G401.6 (cell line): Measurements from ENCODE around the gene IQCE.
"Not testable (repeated sequence)": the region's sequence is repeated elsewhere in the genome, so short reads cannot be mapped to it uniquely, and the experiment has no call there.

Source experiments
- FAIRE-seq: peaks from 2 replicates; lab custom pipeline; 2012; peaks lifted over from hg19 to GRCh38; lab: Jason Lieb, UNC

Gene IQCE

DNA sequence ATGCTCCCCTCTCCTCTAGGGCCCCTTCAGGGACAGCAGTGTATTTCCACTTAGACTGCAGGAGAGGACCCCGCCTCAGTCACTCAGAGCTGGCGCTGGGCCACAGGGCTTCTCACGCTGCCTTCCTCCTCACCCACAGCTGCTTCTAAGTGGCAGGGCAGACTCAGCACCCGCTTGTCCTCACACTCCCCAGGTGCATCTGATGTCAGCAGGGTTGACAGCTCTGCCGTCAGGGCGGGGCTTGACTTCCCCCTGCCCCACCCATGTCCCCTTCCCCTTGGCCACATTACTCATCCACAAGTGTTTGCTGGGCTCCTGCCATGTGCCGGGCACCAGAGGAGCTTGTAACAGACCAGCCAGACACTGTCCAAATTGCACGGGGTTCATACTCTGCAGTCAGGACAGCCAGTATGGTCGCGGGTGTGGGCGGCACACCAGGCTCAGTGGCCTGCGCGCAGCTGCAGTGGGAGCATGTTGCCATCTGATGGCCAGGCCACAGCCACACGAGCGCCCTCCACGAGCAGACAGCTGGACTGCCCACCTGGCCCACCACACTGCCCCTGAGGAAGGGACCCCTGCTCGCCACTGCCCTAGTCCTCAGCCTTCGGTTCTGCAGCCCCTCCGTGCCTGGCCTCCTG lies 43.7 kb downstream of the IQCE start:
- no peak for FAIRE-seq

DNA sequence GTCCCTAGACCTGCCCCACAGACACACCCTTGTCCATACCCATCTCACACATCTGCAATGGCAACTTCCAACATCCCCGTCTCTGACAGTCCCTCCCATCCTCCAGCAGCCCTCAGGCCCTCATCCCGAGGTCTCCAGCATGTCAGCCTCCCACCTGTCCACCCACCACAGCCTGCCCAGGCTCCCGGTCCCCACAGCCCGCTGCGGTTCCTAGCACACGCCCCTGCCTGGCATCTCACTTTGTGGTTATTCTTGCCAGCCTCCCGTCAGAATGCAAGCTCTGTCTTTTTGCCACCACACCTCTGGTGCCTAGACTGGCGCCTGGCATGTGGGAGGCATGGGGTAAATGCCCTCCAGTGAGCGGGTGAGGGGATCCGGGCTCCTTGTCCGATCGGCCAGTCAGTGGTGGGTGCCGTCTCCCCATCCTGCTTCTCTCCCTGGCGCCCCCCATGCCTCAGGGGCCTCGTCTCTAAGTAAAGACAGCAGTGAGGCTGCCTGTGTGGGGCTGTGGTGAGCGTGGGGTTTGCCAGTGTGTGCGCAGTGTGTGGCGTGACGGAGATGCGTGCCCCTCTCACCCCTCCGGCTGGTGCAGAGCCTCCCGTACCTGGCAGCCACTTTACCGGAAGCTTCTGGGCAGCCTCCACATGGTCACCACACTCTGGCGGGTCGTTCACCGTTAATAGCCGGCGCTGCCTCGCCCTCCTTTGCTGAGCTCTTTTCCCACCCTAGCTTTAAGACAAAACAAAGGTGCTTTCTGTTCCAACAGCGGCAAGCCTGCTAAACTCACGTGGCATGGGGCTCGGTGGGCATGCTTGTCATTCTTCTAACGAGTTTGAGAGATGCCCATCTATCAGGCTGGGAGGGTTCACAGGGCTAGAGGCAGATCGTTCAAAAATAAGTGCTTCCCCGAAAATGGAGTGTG lies 44.5 kb downstream of the IQCE start:
- no peak for FAIRE-seq

DNA sequence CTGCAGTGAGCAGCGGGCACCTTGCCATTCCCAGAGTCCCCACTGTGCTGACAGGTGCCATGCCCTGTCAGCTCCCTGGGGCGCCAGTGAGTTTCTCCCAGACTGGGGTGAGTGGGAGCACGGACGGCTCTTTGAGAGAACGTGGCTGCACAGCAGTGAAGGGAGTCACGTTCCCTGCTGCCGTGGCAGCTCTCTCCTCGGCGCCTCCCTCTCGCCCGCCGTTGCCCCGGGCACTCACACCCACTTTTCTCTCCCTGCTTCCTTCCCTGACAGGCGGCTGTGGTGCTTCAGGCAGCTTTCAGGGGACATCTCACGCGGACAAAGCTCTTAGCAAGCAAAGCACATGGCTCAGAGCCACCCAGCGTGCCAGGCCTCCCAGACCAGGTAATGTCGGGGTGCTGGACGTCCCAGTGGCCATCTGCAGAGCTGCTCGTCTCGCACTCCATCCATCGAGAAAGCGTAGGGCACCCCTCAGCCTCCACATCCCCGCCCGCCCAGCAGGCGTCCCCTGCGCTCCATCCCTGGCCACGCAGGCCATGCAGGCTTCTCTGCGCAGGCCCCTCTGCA lies 45.9 kb downstream of the IQCE start:
- FAIRE-seq, result no peak

DNA sequence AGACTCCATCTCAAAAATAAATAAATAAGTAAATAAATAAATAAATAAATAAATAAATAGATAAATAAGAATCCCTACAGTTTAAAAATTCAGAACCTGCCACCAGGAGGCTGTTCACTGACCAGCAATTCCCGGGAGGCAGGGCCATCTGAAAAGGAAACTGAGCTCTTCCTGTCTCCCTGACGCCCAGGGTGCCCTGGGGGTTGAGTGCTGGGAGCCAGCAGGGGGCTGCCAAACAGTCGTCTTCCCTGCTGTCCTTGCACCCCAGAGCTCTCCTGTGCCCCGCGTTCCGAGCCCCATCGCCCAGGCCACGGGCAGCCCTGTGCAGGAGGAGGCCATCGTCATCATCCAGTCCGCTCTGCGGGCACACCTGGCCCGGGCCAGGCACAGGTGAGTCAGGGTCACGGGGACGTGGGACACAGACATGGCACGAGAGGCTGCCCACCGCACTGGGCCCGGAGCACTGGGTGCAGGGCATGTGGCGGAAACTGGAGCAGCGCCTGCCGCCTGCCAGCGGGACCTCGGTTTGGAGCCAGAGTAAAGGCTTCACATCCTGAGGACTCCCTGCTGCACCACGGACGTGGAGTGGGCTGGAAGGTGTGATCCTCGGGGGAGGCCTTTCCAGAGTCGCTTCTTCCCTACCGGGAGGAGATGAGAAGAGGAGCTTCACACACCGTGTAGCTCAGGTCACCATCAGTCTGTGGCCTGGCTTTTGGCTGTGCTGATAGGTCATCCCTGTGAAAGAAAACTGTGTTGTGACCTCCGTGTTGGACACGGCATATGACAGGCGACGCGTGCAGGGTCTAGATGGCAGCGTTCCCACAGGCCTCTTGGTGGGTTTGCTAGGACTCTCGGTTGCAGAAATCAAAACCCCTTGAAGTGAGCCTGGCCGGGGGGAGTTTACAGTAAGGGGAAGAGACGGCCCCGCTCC lies 47.1 kb downstream of the IQCE start:
- no peak for FAIRE-seq

DNA sequence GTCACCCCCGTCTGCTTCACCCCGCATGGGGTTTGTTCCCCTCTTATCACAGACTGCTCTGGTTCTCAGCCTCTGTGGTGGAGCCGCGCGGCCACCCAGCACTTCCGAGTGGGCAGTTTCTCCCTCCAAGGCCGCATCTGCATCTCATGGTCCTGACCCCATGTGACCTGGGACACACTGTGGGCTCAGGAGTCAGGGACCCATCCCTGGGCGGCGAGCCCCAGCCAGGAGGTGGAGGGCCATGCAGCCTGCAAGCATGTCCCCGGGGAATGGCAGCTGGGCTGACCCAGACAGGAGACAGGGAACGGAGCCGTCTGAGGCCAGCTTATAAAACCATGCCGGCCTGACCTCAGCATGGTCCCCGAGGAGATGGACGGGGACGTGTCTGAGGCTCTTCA lies 47.8 kb downstream of the IQCE start:
- FAIRE-seq, result no peak

DNA sequence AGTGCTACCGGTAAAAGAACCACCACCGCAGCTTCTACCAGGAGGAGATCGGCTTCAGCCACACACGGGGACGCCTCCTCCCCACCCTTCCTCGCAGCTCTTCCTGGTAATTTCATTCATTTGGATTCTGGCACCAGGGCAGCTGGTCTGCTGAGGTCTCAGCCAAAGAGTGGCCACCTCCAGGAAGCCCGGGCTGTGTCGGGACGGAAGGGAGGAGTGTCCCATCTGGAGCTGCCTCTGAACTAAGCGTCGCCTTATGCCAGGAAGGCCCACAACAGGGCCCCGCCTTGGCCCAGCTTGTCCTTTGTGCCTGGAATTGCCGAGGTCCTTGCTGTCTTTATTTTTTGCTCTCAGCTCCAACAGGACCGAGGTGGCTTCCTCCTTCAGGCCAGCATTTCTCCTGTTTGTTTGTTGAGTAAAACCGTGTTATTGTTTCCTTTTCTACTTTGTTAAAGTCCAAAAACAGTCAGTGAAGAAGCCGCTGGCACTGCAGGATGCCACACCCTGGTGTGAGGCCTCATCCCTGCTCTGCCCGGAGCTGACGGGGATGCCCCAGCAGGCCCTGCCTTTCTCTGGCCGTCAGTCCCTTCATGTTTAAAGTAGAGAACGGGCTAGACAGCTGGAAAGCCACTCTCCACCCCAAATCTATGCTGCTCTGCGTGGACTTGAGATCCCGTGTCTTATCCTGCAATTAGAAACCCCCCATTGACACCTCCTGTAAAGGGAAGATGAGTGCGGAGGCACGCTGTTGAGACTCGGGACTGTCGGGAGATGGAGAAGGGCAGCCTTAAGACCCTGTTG lies 48.5 kb downstream of the IQCE start:
- FAIRE-seq, result no peak

DNA sequence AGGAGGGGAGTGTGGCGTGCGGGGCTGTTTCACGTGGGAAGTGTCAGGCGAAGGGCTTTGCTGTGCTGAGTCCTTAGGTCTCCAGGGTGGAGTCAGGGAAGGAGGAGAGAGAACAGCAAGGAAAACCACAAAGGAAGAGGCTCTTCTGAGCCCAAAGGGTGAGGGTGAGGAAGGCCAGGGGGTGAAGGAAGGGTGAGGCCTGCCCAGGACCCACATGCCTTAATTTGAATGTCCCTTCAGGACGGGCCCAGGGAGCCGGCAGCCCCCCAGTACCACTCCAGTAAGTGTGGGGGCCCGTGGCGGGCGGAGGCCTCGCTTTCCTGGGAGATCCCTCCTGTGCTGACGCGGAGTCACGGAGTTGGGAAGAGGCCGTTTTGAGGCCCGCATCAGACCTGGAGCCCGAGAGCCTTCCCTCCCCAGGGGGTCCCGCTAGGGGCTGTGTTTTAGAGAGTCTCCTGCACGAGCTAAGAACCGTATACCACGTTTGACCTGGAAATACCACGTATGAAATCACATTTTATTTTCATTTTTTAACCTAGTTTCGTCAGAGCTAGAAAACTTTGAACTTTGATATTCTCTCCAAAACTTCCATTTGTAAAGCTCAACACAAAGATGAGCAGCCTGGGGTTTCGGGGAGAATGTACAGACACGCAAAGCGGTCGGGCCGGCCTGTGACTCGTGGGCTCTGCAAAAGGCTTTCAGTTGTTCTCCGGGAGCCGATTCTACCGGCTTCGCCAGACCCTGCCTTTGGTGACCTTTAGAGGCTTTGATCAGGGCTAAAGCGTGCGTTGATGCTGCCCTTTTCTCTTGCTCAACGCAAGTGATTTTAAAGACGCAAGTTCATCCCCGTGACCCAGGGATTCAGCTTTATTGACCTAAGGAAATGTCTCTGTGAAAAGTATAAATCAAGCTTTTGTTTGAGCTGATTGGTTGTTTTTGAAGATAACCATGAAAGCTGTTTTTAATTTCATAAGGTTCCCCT lies 49.4 kb downstream of the IQCE start:
- no peak for FAIRE-seq

DNA sequence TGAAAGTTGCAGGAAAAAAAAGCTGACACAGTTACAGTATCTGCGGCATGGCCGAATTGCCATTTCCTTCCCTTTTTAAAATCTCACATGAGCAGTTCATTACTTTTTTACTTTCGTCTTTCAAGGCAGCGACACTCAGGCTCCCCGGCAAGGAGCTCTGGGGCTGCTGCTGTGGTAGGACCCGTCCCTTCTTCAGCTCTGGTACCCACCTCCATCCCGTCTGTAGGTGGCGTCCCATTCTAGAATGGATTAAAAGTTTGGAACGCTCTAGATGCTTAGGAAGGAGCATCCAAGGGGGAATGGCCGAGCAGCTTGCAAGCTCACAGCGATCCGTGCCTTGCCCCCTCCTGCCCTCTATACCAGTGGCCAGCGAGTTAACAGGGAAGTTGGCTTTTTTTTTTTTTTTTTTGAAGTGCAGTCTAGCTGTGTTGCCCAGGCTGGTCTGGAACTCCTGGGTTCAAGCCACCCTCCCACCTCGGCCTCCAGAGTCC lies 50.2 kb downstream of the IQCE start:
- peak; percentile 95 for FAIRE-seq

DNA sequence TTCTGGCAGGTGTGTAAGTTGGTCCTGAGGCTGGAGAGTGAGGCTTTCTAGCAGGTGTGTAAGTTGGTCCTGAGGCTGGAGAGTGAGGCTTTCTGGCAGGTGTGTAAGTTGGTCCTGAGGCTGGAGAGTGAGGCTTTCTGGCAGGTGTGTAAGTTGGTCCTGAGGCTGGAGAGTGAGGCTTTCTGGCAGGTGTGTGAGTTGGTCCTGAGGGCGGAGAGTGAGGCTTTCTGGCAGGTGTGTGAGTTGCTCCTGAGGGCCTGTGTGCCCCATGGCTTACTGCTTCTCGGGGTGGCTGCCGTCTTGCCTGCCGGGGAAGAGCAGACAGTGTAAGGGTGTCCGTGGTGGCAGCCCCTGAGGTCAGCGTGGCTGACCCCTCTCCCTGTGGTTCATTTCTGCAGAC lies 50.9 kb downstream of the IQCE start:
- FAIRE-seq, result not testable (repeated sequence)

DNA sequence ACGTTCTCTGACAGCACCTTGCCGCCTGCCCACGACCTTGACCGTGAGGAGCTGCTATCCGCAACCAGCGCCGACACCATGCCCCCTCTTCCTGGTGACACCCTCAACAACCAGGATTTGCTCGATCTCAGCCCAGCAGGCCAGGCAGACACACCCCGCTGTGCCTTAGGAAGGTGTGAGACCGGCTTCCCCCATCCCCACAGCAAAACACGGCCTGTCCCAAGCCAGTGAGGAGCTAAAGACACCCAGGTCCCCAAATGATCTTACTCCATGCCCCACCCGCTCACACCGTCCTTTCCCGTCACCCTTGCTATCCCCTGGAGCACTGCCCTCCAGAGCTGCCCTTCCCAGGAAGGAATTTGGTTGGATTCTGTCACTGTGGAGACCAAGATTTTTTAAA lies 51.7 kb downstream of the IQCE start:
- no peak for FAIRE-seq

DNA sequence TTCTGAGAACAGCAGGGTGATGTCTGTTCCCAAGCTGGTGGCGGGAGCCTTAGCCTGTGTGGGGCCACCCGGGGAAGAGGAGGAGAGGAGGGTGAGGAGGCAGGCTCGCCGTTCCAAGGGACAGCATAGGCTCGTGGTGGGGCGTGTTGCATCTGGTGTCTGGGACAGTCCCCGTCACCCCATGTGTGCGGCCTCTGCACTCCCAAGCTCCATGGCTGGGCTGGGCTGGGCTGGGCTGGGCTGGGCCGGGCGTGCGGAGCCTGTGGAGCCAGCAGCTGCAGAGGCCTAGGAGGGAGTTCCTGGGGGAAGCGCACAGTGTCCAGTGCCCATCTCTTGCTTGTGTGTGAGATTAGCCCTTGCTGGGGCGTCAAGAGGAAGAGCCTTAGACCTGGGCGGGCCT lies 52.1 kb downstream of the IQCE start:
- no peak for FAIRE-seq

DNA sequence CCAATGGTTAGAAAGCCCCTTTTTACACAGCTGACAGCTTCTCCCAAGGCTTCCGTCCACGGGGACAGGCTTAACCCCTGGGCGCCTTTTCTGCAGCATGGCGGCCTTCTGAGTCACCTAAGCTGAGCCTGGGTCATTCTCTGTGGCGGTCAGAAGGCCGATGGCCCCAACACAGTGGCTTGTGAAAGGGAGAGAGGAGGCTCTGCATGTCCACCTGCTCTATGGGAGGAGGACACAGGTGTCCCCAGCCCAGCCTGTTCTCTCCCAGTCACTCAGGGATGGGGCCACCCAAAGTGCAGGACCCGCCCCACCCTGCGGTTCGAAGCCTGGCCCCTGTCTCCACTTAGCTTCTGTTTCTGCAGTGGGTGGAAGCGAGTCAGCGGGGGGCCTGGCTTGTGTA lies 52.6 kb downstream of the IQCE start:
- no peak for FAIRE-seq

DNA sequence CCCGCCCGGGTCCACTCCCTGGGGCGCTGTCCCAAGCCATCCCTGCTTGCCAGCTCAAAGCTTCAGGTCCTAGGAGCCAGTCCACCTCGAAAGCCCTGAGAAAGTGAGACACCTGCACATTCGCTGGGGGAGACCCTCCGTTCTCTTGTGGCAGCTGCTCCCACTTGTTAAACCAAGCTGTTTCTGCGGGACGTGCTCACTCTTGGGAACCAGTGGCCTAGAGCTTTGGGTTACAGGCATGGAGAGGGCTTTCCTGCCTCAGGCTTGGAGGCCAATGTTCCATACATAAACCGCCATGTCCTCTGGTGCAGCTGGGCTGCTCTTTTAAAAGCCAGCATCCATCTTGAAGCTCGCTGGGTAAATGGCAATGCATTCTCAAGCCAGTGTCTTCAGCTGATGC lies 53.1 kb downstream of the IQCE start:
- FAIRE-seq, result no peak

DNA sequence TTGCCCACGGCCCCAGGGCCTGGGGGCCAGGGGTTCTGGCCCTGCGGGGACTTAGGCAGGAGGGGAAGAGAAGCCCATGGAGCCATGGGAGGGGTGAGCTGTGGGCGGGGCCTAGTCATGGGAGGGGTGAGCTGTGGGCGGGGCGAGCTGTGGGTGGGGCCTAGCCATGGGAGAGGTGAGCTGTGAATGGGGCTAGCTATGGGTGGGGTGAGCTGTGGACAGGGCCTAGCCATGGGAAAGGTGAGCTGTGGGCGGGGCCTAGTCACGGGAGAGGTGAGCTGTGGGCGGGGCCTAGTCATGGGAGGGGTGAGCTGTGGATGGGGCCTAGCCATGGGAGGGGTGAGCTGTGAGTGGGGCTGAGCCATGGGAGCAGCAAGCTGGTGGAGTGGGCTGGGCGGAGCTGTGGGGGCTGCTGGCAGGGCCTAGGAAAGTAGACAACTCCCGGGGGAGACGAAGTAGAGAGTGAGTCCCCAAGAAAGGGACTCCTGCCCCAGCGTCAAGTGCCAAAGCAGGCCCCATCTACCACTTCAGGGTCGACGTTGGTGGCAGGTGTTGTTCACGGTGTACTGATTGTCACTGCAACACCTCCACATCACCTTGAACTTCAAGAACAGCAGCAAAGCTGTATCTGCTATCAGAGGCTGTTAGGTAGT lies 53.8 kb downstream of the IQCE start:
- no peak for FAIRE-seq

DNA sequence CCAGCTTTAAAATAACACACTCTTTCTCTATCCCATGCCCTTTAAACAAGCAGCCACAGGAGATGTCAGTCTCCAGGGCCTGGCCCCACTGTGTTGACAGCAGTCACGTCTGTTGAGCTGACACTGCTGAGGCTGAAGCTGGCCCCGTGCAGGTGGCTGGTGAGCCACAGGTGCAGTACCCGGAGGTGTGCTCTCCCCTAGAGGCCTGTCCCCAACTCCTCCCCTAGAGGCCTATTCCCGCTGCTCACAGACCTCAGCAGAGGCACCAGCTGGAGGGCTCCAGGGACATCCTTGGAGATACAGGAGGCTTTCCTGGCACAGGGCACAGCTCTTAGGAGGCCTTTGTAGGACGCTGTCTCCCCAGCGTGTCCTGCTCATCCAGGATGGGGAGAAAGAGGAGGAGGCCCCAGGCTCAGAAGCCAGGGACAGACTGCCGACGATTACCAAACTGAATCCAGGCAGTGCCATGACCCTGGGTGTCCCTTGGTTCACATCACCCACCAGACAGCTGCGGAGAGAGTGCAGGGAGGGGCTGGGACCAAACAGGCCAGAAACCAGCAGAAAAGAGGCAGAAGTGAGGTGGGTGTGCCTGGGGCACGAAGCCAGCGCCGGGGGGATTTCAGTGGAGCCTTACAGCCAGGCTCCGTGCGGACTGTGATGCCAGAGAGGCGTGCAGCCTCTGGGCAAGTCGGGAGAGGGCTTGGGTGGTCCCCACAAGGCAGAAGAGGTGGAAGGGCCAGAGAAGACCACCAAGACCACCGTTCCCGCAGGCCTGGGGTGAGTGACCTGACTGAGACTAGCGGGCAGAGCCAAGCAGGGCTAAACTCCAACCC lies 54.5 kb downstream of the IQCE start:
- no peak for FAIRE-seq

DNA sequence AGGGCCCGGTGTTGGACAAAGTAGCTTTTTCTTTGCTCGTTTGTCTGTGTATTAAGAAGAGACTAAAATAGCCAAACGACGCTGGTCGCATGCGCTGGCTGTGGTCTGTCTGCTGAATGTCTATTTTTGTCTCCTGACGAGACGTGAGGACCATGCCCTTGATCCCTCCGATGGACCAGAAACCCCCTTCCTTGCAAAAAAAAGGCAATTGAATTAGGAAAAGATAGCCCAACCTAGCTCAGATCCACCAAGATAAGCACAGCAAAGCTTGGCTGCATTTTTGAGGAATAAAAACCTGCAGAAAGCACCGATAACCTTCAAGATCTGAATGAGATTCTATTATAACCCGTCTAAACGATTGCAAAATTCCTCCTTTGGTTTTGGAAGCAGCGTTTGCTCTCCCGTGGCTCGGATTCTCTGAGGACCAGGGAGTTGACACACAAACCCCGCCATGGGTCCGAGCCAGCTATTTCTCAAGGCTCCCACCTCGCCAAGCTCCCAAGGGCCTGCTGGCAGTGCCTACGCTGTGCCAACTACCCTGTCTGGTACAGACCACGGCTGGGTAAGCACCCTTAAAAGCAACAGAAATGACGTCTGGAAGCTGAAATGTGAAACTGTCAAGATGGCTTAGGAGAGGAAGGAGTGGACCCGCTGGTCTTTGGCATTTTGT lies 55.3 kb downstream of the IQCE start:
- no peak for FAIRE-seq

DNA sequence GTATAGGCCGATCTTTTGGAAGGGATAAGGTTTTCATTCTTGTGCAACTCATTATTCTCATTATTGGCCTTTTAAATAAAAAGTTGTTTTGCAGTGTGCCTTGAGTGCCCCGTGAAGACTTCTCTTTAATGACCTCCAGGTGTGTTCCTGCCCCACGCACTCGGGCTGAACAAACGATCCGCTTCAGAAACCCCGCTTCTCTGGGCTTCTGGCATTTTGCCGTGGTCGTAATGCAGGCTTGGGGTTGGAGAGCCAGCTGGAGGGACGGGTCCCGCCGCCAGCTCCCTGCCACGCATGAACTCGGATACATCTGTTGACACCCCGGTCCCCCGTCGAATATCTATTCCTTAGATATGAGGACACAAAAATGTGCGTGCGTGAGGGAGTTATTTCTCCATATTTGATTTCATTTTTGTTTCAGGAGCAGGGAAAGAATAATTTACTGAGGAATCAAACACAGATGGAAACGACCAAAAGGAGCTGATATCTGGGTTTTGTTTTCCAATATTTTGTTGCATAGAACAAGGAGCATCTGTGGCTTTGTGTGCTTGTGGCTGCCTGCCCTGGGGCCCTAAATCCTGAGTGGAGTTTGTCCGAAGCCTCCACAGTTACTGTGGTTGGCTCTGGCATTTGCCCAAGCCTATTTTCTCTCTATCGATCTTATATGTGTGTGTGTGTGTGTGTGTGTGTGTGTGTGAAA lies 56.0 kb downstream of the IQCE start:
- FAIRE-seq, result no peak
